Type B pancreatic cell (in vitro differentiated cells): ENCODE data around the gene LACC1. TPM values are rescaled to one million over a fixed set of nuclear protein-coding genes. Genes with fewer than 3 reads are reported as not detected.

Source experiments
- DNase-seq: peaks from one replicate; pipeline ENCODE4 v3.0.0; 2021; ENCODE audit warnings: mixed read lengths; ENCODE audit not compliant: unreplicated experiment; ENCODE audit errors: extremely low spot score
- H3K27ac Mint-ChIP-seq: 2 replicates; pipeline ENCODE4 v1.8.0; 2021; ENCODE audit warnings: mild to moderate bottlenecking, mixed read lengths
- H3K27me3 Mint-ChIP-seq: 2 replicates; pipeline ENCODE4 v1.8.0; 2021; ENCODE audit warnings: mixed read lengths
- H3K36me3 Mint-ChIP-seq: 2 replicates; pipeline ENCODE4 v1.8.0; 2021; ENCODE audit warnings: mixed read lengths
- H3K4me1 Mint-ChIP-seq: one replicate; pipeline ENCODE4 v1.8.0; 2021; ENCODE audit warnings: mixed read lengths; ENCODE audit not compliant: unreplicated experiment
- H3K4me3 Mint-ChIP-seq: 2 replicates; pipeline ENCODE4 v1.8.0; 2021; ENCODE audit warnings: mild to moderate bottlenecking, mixed read lengths
- H3K9me3 Mint-ChIP-seq: 2 replicates; pipeline ENCODE4 v1.8.0; 2021; ENCODE audit warnings: mixed read lengths
- CTCF ChIP-seq: fragments of 200-600 bp; sonication (generic); conservative IDR thresholded peaks from 2 replicates; pipeline ENCODE4 v1.5.0; 2021; ENCODE audit warnings: antibody characterized with exemption, mild to moderate bottlenecking
- total RNA-seq: library from RNA; stranded (reverse); gene quantifications from 2 replicates; pipeline ENCODE4 v1.2.1, GENCODE V29; 2021; ENCODE audit warnings: low replicate concordance

The LACC1 gene
- total RNA-seq, 1 donor from 2014 or later = 4.4 TPM

GRCh38 chr13:43939086-43939485 is 59.4 kb downstream of the LACC1 start:
- no peak overlapping the region for H3K4me3 Mint-ChIP-seq
- peaks cover 10% of the 10 kb centered on the region for H3K27me3 Mint-ChIP-seq
- H3K27ac Mint-ChIP-seq = no peak overlapping the region
- H3K9me3 Mint-ChIP-seq = no peaks in the 10 kb centered on the region
- H3K4me1 Mint-ChIP-seq = no peaks in the 10 kb centered on the region
- DNase-seq = no peak
- no peaks in the 10 kb centered on the region for H3K36me3 Mint-ChIP-seq
- no peak for TF ChIP-seq CTCF

- no peak overlapping the region for H3K4me3 Mint-ChIP-seq
Measured at GRCh38 chr13:43942286-43942685, 62.6 kb downstream of the LACC1 start.

More at GRCh38 chr13:43942286-43942685, 62.6 kb downstream of the LACC1 start:
- H3K27ac Mint-ChIP-seq = no peak overlapping the region
- no peak for DNase-seq
- H3K4me1 Mint-ChIP-seq = no peaks in the 10 kb centered on the region
- H3K27me3 Mint-ChIP-seq = peaks cover 6% of the 10 kb centered on the region
- no peak for TF ChIP-seq CTCF
- H3K9me3 Mint-ChIP-seq = no peaks in the 10 kb centered on the region
- no peaks in the 10 kb centered on the region for H3K36me3 Mint-ChIP-seq

Other genes with a start within 250 kb of the LACC1 start
- 2.0 and 7.5 TPM in 2 replicates for gene ENOX1, start 92.9 kb upstream of the LACC1 start, total RNA-seq
- gene CCDC122, start 164 bp upstream of the LACC1 start, total RNA-seq = 13.1 and 13.6 TPM in 2 replicates